DMS79 (cell line): Measurements from ENCODE around the gene ARFGAP3.

ENCODE experiments used
- DNase-seq: peaks from one replicate; lab custom pipeline; 2025; lab: John Stamatoyannopoulos, UW

The ARFGAP3 gene

GRCh38 chr22:42856865-42857704 lies at the start of gene ARFGAP3:
ARFGAP3 (minus strand) TSS chr22:42857273; CDS start chr22:42857182, 91 bp downstream.
- peak; percentile 36 for DNase-seq

GRCh38 chr22:42905702-42906183 lies 48.7 kb upstream of the ARFGAP3 start:
- peak; percentile 61 for DNase-seq

- DNase-seq: no peak
These were observed 48.1 kb upstream of the ARFGAP3 start for GRCh38 chr22:42905217-42905616.

- no peak for DNase-seq
These were observed 47.0 kb upstream of the ARFGAP3 start for GRCh38 chr22:42904050-42904449.

- DNase-seq: no peak
These were observed 45.9 kb upstream of the ARFGAP3 start for GRCh38 chr22:42902875-42903510.

- DNase-seq: no peak
These were observed 44.9 kb upstream of the ARFGAP3 start for GRCh38 chr22:42901790-42902508.

GRCh38 chr22:42897960-42898359 lies 40.9 kb upstream of the ARFGAP3 start:
- no peak for DNase-seq

GRCh38 chr22:42895541-42895981 lies 38.5 kb upstream of the ARFGAP3 start:
- DNase-seq: no peak

- DNase-seq: no peak
These were observed 38.0 kb upstream of the ARFGAP3 start for GRCh38 chr22:42895087-42895486.

- no peak for DNase-seq
These were observed 36.5 kb upstream of the ARFGAP3 start for GRCh38 chr22:42893371-42894150.

GRCh38 chr22:42892571-42893316 lies 35.7 kb upstream of the ARFGAP3 start:
- DNase-seq: no peak

GRCh38 chr22:42892156-42892555 lies 35.1 kb upstream of the ARFGAP3 start:
- DNase-seq: no peak

GRCh38 chr22:42891696-42892095 lies 34.6 kb upstream of the ARFGAP3 start:
- no peak for DNase-seq

GRCh38 chr22:42891008-42891407 lies 33.9 kb upstream of the ARFGAP3 start:
- no peak for DNase-seq

- no peak for DNase-seq
These were observed 32.2 kb upstream of the ARFGAP3 start for GRCh38 chr22:42889304-42889703.

- DNase-seq: no peak
These were observed 30.7 kb upstream of the ARFGAP3 start for GRCh38 chr22:42887523-42888507.

- no peak for DNase-seq
These were observed 30.0 kb upstream of the ARFGAP3 start for GRCh38 chr22:42887120-42887519.

GRCh38 chr22:42885446-42885845 lies 28.4 kb upstream of the ARFGAP3 start:
- no peak for DNase-seq

- no peak for DNase-seq
These were observed 27.7 kb upstream of the ARFGAP3 start for GRCh38 chr22:42884616-42885375.
